Measurements from ENCODE around the gene SLC38A10. TPM values are rescaled to one million over a fixed set of nuclear protein-coding genes. Genes with fewer than 3 reads are reported as not detected.
A peak's percentile ranks its signal among the peaks of the same experiment; 100 is the strongest.

Gene SLC38A10
- total and polyA plus RNA-seq, 2 of the 13 experiments (the other 11 are each of a cell fraction or from before 2014, with no cell fraction given), result 23.4 to 55.8 TPM

DNA sequence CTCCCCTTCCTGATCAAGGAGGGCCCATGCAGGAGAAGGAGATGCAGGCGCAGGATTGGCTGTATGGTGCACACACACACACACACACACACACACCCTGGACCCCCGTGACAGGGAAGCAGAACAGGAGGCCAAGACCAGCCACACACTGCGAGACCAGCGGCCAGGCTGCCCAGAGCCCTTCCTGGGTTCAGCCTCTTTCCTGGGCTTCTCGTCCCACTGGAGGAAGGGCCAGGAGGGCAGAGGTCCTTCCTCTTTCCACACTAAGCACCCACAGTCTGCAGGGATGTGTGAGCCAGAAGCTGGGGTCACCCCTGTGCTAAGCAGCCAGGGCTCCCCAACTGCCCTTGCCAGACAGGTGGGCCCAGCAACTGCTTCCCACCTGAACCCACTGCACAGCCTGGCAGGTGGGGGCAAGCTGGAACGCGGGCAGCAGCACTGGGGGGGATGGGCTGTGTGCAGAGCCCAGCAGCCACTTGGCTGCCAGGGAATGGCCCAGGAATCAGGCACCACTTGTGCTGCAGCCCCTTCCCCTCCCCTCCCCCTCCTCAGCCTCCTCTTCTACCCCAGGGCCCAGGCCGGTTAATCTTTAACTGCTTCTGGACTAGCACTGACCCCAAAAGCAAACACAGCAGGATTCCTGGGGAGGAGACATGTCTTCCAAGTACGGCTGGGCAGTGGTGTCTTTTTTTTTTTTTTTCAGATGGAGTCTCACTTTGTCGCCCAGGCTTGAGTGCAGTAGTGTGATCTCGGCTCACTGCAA is 44.6 kb upstream of the SLC38A10 start (continued):
- TF ChIP-seq, protein P1, sequence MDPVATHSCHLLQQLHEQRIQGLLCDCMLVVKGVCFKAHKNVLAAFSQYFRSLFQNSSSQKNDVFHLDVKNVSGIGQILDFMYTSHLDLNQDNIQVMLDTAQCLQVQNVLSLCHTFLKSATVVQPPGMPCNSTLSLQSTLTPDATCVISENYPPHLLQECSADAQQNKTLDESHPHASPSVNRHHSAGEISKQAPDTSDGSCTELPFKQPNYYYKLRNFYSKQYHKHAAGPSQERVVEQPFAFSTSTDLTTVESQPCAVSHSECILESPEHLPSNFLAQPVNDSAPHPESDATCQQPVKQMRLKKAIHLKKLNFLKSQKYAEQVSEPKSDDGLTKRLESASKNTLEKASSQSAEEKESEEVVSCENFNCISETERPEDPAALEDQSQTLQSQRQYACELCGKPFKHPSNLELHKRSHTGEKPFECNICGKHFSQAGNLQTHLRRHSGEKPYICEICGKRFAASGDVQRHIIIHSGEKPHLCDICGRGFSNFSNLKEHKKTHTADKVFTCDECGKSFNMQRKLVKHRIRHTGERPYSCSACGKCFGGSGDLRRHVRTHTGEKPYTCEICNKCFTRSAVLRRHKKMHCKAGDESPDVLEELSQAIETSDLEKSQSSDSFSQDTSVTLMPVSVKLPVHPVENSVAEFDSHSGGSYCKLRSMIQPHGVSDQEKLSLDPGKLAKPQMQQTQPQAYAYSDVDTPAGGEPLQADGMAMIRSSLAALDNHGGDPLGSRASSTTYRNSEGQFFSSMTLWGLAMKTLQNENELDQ (CRISPR knock-in tag; IDR thresholded peaks at IDR 0.05; ENCODE audit: borderline replicate concordance), result no peak
- TF ChIP-seq ZNF703 (CRISPR knock-in tag; IDR thresholded peaks at IDR 0.05; ENCODE audit: borderline replicate concordance) (no peak), ZNF749 (CRISPR knock-in tag; IDR thresholded peaks at IDR 0.05; ENCODE audit: borderline replicate concordance) (no peak), RBM22 (optimal IDR thresholded peaks at IDR 0.05; ENCODE audit: low read length) (no peak), MAFK (conservative IDR thresholded peaks at IDR 0.05 in 1 of 2, IDR thresholded peaks at IDR 0.05 in 1 of 2; ENCODE audit: low read length in 2 of 2) (no peak), ZNF354B (CRISPR knock-in tag; IDR thresholded peaks at IDR 0.05) (no peak), FIP1L1 (IDR thresholded peaks at IDR 0.05; ENCODE audit: borderline replicate concordance, insufficient read depth, low read depth, low read length) (no peak), KLF11 (CRISPR knock-in tag; IDR thresholded peaks at IDR 0.05) (no peak), TRIM24 (CRISPR knock-in tag; IDR thresholded peaks at IDR 0.05) (no peak), ZNF317 (CRISPR knock-in tag; IDR thresholded peaks at IDR 0.05) (0 out of 2 replicates have a peak, but pooled peaks have one; percentile 12), ZNF674 (CRISPR knock-in tag; IDR thresholded peaks at IDR 0.05; ENCODE audit: low read depth) (no peak), ZSCAN21 (CRISPR knock-in tag; IDR thresholded peaks at IDR 0.05; ENCODE audit: borderline replicate concordance) (peak; percentile 76; the same call in 1 of the 2 replicates), ZFP37 (CRISPR knock-in tag; IDR thresholded peaks at IDR 0.05; ENCODE audit: borderline replicate concordance) (no peak), ADNP (CRISPR knock-in tag; IDR thresholded peaks at IDR 0.05) (no peak)
- TF ChIP-seq, protein P2, sequence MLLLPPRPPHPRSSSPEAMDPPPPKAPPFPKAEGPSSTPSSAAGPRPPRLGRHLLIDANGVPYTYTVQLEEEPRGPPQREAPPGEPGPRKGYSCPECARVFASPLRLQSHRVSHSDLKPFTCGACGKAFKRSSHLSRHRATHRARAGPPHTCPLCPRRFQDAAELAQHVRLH (CRISPR knock-in tag; IDR thresholded peaks at IDR 0.05; ENCODE audit: borderline replicate concordance, low read depth), result 0 out of 2 replicates have a peak, but pooled peaks have one; percentile 42
- TF ChIP-seq, protein P3, sequence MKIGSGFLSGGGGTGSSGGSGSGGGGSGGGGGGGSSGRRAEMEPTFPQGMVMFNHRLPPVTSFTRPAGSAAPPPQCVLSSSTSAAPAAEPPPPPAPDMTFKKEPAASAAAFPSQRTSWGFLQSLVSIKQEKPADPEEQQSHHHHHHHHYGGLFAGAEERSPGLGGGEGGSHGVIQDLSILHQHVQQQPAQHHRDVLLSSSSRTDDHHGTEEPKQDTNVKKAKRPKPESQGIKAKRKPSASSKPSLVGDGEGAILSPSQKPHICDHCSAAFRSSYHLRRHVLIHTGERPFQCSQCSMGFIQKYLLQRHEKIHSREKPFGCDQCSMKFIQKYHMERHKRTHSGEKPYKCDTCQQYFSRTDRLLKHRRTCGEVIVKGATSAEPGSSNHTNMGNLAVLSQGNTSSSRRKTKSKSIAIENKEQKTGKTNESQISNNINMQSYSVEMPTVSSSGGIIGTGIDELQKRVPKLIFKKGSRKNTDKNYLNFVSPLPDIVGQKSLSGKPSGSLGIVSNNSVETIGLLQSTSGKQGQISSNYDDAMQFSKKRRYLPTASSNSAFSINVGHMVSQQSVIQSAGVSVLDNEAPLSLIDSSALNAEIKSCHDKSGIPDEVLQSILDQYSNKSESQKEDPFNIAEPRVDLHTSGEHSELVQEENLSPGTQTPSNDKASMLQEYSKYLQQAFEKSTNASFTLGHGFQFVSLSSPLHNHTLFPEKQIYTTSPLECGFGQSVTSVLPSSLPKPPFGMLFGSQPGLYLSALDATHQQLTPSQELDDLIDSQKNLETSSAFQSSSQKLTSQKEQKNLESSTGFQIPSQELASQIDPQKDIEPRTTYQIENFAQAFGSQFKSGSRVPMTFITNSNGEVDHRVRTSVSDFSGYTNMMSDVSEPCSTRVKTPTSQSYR (CRISPR knock-in tag; IDR thresholded peaks at IDR 0.05; ENCODE audit: borderline replicate concordance), result peak; percentile 93
- TF ChIP-seq, protein P4, sequence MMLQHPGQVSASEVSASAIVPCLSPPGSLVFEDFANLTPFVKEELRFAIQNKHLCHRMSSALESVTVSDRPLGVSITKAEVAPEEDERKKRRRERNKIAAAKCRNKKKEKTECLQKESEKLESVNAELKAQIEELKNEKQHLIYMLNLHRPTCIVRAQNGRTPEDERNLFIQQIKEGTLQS (CRISPR knock-in tag; IDR thresholded peaks at IDR 0.05), result no peak
- TF ChIP-seq, protein P5, sequence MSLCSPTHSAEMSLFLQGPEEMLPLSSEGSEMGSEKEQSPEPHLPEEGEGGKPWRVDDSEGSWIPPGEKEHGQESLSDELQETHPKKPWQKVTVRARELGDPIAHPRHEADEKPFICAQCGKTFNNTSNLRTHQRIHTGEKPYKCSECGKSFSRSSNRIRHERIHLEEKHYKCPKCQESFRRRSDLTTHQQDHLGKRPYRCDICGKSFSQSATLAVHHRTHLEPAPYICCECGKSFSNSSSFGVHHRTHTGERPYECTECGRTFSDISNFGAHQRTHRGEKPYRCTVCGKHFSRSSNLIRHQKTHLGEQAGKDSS (CRISPR knock-in tag; IDR thresholded peaks at IDR 0.05; ENCODE audit: borderline replicate concordance, low read depth), result peak; percentile 75; the same call in 1 of the 2 replicates
- TF ChIP-seq, protein P6, sequence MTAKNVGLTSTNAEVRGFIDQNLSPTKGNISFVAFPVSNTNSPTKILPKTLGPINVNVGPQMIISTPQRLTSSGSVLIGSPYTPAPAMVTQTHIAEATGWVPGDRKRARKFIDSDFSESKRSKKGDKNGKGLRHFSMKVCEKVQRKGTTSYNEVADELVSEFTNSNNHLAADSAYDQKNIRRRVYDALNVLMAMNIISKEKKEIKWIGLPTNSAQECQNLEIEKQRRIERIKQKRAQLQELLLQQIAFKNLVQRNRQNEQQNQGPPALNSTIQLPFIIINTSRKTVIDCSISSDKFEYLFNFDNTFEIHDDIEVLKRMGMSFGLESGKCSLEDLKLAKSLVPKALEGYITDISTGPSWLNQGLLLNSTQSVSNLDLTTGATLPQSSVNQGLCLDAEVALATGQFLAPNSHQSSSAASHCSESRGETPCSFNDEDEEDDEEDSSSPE (CRISPR knock-in tag; IDR thresholded peaks at IDR 0.05), result no peak

Measured in HepG2 (cell line).